SK-N-SH (cell line): ENCODE data around the gene NT5DC3.

ENCODE experiments used
- TF ChIP-seq, protein P1 (sequence below): IDR thresholded peaks from 2 replicates; pipeline ENCODE4 v1.6.1; 2012; ENCODE audit warnings: mild to moderate bottlenecking, low read depth, low read length, moderate library complexity
- TF ChIP-seq, protein P2 (sequence below): fragments of 200-600 bp; sonication (generic); IDR thresholded peaks from 2 replicates; pipeline ENCODE4 v1.6.1; 2017; ENCODE audit warnings: antibody characterized with exemption, mild to moderate bottlenecking, moderate library complexity
- TF ChIP-seq, protein P3 (sequence below): IDR thresholded peaks from 2 replicates; pipeline ENCODE4 v1.4.0; 2012; ENCODE audit warnings: low read depth

DNA sequence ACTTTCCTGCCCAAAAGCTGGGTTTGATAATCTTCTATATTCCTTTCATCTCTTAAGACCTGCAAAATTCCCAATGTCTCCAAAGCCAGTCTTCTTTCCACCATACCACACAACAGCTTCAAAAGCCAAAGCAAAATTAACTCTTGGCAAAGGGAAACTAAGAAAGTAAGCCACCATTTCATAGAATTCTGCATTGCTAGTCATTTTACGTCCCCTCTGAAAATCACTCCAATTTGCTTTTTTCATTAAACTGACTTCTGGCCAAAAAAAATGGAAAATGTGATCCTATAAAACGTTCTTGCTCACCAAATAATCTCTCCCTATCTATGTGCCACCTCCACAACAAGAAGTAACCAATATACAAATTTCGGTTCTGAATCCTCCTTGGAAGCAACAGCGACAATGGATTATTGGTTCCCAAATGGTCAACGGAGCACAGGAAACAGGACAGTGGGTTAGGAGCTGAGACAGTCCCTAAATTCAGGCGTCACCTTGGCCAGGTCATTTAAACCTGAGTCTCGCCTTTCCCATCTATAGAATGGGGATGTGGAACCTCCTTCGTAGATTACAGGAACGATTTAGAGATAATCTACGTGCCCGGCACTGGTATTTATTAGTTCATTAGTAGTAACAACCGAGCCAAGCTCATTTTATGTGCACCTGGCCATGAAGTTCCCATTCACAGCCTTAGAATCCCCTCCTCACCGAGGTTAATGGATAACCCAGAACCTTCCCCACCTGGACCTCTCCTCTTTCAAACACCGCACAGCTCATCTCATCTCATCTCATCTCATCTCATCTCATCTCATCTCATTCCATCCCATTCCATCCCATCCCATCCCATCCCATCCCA, 1.2 kb downstream of the NT5DC3 start:
- TF ChIP-seq, protein P1, sequence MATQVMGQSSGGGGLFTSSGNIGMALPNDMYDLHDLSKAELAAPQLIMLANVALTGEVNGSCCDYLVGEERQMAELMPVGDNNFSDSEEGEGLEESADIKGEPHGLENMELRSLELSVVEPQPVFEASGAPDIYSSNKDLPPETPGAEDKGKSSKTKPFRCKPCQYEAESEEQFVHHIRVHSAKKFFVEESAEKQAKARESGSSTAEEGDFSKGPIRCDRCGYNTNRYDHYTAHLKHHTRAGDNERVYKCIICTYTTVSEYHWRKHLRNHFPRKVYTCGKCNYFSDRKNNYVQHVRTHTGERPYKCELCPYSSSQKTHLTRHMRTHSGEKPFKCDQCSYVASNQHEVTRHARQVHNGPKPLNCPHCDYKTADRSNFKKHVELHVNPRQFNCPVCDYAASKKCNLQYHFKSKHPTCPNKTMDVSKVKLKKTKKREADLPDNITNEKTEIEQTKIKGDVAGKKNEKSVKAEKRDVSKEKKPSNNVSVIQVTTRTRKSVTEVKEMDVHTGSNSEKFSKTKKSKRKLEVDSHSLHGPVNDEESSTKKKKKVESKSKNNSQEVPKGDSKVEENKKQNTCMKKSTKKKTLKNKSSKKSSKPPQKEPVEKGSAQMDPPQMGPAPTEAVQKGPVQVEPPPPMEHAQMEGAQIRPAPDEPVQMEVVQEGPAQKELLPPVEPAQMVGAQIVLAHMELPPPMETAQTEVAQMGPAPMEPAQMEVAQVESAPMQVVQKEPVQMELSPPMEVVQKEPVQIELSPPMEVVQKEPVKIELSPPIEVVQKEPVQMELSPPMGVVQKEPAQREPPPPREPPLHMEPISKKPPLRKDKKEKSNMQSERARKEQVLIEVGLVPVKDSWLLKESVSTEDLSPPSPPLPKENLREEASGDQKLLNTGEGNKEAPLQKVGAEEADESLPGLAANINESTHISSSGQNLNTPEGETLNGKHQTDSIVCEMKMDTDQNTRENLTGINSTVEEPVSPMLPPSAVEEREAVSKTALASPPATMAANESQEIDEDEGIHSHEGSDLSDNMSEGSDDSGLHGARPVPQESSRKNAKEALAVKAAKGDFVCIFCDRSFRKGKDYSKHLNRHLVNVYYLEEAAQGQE: no peak
- TF ChIP-seq, protein P2, sequence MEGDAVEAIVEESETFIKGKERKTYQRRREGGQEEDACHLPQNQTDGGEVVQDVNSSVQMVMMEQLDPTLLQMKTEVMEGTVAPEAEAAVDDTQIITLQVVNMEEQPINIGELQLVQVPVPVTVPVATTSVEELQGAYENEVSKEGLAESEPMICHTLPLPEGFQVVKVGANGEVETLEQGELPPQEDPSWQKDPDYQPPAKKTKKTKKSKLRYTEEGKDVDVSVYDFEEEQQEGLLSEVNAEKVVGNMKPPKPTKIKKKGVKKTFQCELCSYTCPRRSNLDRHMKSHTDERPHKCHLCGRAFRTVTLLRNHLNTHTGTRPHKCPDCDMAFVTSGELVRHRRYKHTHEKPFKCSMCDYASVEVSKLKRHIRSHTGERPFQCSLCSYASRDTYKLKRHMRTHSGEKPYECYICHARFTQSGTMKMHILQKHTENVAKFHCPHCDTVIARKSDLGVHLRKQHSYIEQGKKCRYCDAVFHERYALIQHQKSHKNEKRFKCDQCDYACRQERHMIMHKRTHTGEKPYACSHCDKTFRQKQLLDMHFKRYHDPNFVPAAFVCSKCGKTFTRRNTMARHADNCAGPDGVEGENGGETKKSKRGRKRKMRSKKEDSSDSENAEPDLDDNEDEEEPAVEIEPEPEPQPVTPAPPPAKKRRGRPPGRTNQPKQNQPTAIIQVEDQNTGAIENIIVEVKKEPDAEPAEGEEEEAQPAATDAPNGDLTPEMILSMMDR: no peak
- TF ChIP-seq, protein P3, sequence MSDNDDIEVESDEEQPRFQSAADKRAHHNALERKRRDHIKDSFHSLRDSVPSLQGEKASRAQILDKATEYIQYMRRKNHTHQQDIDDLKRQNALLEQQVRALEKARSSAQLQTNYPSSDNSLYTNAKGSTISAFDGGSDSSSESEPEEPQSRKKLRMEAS: no peak
